GM19455 (cell line): ENCODE results near the gene HHIPL1.
"Not testable (repeated sequence)": the region's sequence is repeated elsewhere in the genome, so short reads cannot be mapped to it uniquely, and the experiment has no call there.

Experiments
- ATAC-seq: cut with Tn5 transposase; IDR thresholded peaks from one replicate; pipeline ENCODE4 v1.9.1; 2021; ENCODE audit not compliant: unreplicated experiment

Gene HHIPL1

GRCh38 chr14:99632410-99633035, 12.4 kb upstream of the HHIPL1 start:
- no peak for ATAC-seq

- no peak for ATAC-seq
Observed at GRCh38 chr14:99633141-99633540, 11.8 kb upstream of the HHIPL1 start.

GRCh38 chr14:99633918-99634317, 11.0 kb upstream of the HHIPL1 start:
- ATAC-seq: no peak

- ATAC-seq: no peak
Observed at GRCh38 chr14:99634443-99634842, 10.5 kb upstream of the HHIPL1 start.

GRCh38 chr14:99635116-99635515, 9.8 kb upstream of the HHIPL1 start:
- ATAC-seq: no peak

- no peak for ATAC-seq
Observed at GRCh38 chr14:99636487-99636886, 8.4 kb upstream of the HHIPL1 start.

- ATAC-seq: no peak
Observed at GRCh38 chr14:99637624-99638023, 7.3 kb upstream of the HHIPL1 start.

GRCh38 chr14:99642771-99643170, 2.2 kb upstream of the HHIPL1 start:
- not testable (repeated sequence) for ATAC-seq

GRCh38 chr14:99643343-99643742, 1.6 kb upstream of the HHIPL1 start:
- ATAC-seq: no peak

- ATAC-seq: no peak
Observed at GRCh38 chr14:99644035-99644587, 818 bp upstream of the HHIPL1 start.

- no peak for ATAC-seq
Observed at GRCh38 chr14:99645545-99646505, 896 bp downstream of the HHIPL1 start.

- no peak for ATAC-seq
Observed at GRCh38 chr14:99647411-99647810, 2.5 kb downstream of the HHIPL1 start.

- no peak for ATAC-seq
Observed at GRCh38 chr14:99648027-99648784, 3.3 kb downstream of the HHIPL1 start.

GRCh38 chr14:99649219-99649618, 4.3 kb downstream of the HHIPL1 start:
- no peak for ATAC-seq

- ATAC-seq: no peak
Observed at GRCh38 chr14:99649643-99650042, 4.7 kb downstream of the HHIPL1 start.

- ATAC-seq: no peak
Observed at GRCh38 chr14:99650189-99650588, 5.3 kb downstream of the HHIPL1 start.

- no peak for ATAC-seq
Observed at GRCh38 chr14:99651953-99652746, 7.2 kb downstream of the HHIPL1 start.

- no peak for ATAC-seq
Observed at GRCh38 chr14:99654235-99654985, 9.5 kb downstream of the HHIPL1 start.

- no peak for ATAC-seq
Observed at GRCh38 chr14:99655521-99655920, 10.6 kb downstream of the HHIPL1 start.

- ATAC-seq: no peak
Observed at GRCh38 chr14:99656171-99656570, 11.2 kb downstream of the HHIPL1 start.
